Measurements from ENCODE around the gene PLA2G2C. TPM values are rescaled to one million over a fixed set of nuclear protein-coding genes. Genes with fewer than 3 reads are reported as not detected.

PLA2G2C gene
- total and polyA plus RNA-seq, 2 of the 13 experiments (the other 11 are each of a cell fraction or from before 2014, with no cell fraction given) = not detected

GRCh38 chr1:20142001-20142710, 44.2 kb downstream of the PLA2G2C start:
- CTCF ChIA-PET (ENCODE audit: low intra/inter-chr PET ratio, low total read pairs) = no interaction called here

More at GRCh38 chr1:20142001-20142710, 44.2 kb downstream of the PLA2G2C start:
- no peak for TF ChIP-seq ARNT (IDR thresholded peaks at IDR 0.05)
- TF ChIP-seq PBX2 (CRISPR knock-in tag; IDR thresholded peaks at IDR 0.05) = no peak
- no peak for TF ChIP-seq HIC2 (CRISPR knock-in tag; IDR thresholded peaks at IDR 0.05; ENCODE audit: low read depth)
- no peak for TF ChIP-seq GABPB1 (CRISPR knock-in tag; IDR thresholded peaks at IDR 0.05)
- no peak for TF ChIP-seq ZNF354B (CRISPR knock-in tag; IDR thresholded peaks at IDR 0.05)
- in situ Hi-C loops (cut with HindIII; ENCODE audit: extremely low pct_ligation_motif_present, low pct_unique_long_range_greater_than_20kb) = no loop called here
- H2AFZ ChIP-seq (ENCODE audit: low read length) = no peak overlapping the region
- 13% methylated on average over 3 of the region's 13 CpGs for WGBS (ENCODE audit: low lambda C conversion rate)
- H3K79me2 ChIP-seq (ENCODE audit: insufficient read depth, low read length) = no peaks in the 10 kb centered on the region
- H3K27ac ChIP-seq (ENCODE audit: extremely low read length, insufficient read depth, low read length) = no peak overlapping the region
- H3K27me3 ChIP-seq (ENCODE audit: control insufficient read depth in 1 of 2, insufficient read depth in 2 of 2, low read length in 2 of 2) = peaks cover 2 to 21% of the 10 kb centered on the region in 2 experiments; a peak in 3 of 5 replicates
- FAIRE-seq (no peak), DNase-seq (ENCODE audit: low spot score) (no peak), ATAC-seq (no peak)
- H3K4me1 ChIP-seq (ENCODE audit: insufficient read depth, low read length) = peaks cover 13% of the 10 kb centered on the region
- no peaks in the 10 kb centered on the region for H3K9me3 ChIP-seq (ENCODE audit: low read length)
- no TSS peak for BruUV-seq (replicated peaks)
- no peak overlapping the region for H3K4me3 ChIP-seq (replicated peaks in 1 of 3; ENCODE audit: insufficient read depth in 1 of 3, low read depth in 2 of 3, low read length in 3 of 3)
- H3K36me3 ChIP-seq (replicated peaks in 1 of 2; ENCODE audit: control insufficient read depth in 1 of 2, insufficient read depth in 2 of 2, low read length in 2 of 2) = no peaks in the 10 kb centered on the region
- POLR2A ChIA-PET = no interaction called here
- H3K9ac ChIP-seq (ENCODE audit: insufficient read depth, low read depth, low read length) = no peak overlapping the region
- H3K4me2 ChIP-seq (ENCODE audit: low read depth, low read length) = no peak overlapping the region
- no peaks in the 10 kb centered on the region for H4K20me1 ChIP-seq (ENCODE audit: insufficient read depth, low read length)
- intact Hi-C loops (cut with micrococcal nuclease; ENCODE audit: unreplicated experiment) = no loop called here

Data from HepG2 (cell line).